ENCODE measurements around the gene MYO1F.
"Not testable (repeated sequence)": the region's sequence is repeated elsewhere in the genome, so short reads cannot be mapped to it uniquely, and the experiment has no call there.

MYO1F gene

DNA sequence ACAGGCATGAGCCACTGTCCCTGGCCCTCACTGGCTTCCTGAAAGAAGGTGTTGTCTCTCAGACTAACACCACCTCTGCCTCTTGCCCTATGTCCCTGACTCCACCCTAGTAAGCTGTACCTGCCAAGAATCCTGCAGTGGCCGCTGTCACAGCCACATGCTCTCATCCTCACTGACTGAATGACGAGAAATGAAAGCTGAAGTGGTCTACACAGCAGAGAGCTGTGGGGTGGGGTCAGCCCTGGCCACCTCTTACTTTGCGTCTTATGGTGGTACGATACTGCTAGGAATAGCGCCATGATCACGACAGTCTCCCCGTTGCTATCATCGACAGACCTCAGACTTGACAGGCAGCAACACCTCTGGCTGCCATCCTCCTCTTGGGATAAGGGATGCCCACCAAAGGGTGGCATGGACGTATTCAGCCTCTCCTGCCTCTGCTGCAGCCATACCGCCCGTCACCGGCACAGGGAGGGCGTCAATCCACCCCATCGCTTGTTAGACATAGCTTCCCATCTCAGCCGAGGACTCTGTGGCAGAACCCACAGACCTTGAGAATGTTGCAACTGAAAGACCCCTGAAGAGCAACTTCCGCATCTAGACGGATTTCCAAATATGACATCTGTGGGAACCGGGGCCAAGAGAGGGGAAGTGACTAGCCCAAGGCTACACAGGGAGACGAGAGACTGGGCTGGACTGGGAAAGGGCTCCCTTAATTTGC, 809 bp downstream of the MYO1F start:
- Histone ChIP-seq H3K4me3 (ENCODE audit: low read length) (no peak overlapping the region), H3K9ac (ENCODE audit: low read length) (no peak overlapping the region), H3K4me1 (ENCODE audit: control insufficient read depth, low read depth, low read length) (peaks cover 7% of the 10 kb centered on the region), H3K27me3 (ENCODE audit: control insufficient read depth, insufficient read depth, low read length) (no peaks in the 10 kb centered on the region), H3K27ac (ENCODE audit: low read length) (no peak overlapping the region), H3K9me3 (ENCODE audit: control insufficient read depth, low read depth, low read length) (no peaks in the 10 kb centered on the region), H3K36me3 (ENCODE audit: control insufficient read depth, low read depth, low read length) (no peaks in the 10 kb centered on the region)

DNA sequence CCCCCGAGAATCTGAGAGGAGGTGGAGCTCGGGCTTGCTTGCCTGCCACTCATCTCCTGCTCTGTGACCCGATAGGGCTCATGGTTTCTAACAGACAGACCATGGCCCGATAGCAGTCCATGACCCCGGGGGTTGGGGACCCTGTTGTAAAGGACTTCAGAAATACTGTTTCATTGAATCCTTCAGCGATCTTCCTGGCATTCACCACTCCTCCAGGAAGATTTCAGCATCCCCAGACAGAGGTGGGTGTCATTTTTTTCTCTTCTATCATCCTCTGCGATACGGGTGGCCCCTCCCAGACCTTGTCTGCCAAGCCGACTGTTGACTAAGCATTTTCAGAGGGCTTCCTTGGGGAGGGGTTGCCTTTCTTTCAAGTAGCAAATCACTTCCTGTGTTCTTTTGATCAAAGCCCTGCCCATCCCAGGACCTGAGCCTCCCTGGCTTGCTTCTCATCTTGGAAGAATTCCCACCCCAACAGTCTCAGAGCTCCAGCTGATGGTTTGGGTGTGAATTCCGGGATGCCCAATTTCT, 1.7 kb downstream of the MYO1F start:
- Histone ChIP-seq H3K27me3 (ENCODE audit: control insufficient read depth, insufficient read depth, low read length) (no peaks in the 10 kb centered on the region), H3K4me3 (ENCODE audit: low read length) (no peak overlapping the region), H3K4me1 (ENCODE audit: control insufficient read depth, low read depth, low read length) (peaks cover 7% of the 10 kb centered on the region), H3K9ac (ENCODE audit: low read length) (no peak overlapping the region), H3K9me3 (ENCODE audit: control insufficient read depth, low read depth, low read length) (no peaks in the 10 kb centered on the region), H3K36me3 (ENCODE audit: control insufficient read depth, low read depth, low read length) (no peaks in the 10 kb centered on the region), H3K27ac (ENCODE audit: low read length) (no peak overlapping the region)

DNA sequence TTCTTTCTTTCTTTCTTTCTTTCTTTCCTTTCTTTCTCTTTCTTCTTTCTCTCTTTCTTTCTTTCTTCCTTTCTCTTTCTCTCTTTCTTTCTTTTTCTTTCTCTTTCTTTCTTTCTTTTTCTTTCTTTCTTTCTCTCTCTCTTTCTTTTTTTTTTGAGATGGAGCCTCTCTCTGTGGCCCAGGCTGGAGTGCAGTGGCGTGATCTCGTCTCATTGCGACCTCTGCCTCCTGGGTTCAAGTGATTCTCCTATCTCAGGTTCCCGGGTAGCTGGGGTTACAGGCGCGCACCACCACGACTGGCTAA, 2.7 kb downstream of the MYO1F start:
- H3K27ac ChIP-seq (ENCODE audit: low read length); H3K4me3 ChIP-seq (ENCODE audit: low read length): not testable (repeated sequence)

DNA sequence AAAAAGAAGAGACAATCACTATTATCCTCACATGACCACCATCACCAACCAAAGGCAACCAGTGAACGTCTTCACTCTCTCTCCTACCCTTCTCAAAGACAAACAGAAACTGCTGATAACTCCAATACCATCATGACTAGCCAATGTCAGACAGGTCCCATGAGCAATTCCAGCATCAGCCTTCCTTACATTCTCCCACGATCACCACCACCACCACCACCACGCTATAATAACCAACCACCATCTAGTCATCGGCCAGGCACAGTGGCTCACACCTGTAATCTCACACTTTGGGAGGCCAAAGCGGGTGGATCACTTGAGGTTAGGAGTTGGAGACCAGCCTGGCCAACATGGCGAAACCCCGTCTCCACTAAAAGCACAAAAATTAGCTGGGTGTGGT, 3.9 kb downstream of the MYO1F start:
- no peaks in the 10 kb centered on the region for H3K9me3 ChIP-seq (ENCODE audit: control insufficient read depth, low read depth, low read length)
- H3K27ac ChIP-seq (ENCODE audit: low read length) = no peak overlapping the region
- no peaks in the 10 kb centered on the region for H3K36me3 ChIP-seq (ENCODE audit: control insufficient read depth, low read depth, low read length)
- H3K4me1 ChIP-seq (ENCODE audit: control insufficient read depth, low read depth, low read length) = peaks cover 7% of the 10 kb centered on the region
- H3K4me3 ChIP-seq (ENCODE audit: low read length) = no peak overlapping the region
- no peak overlapping the region for H3K9ac ChIP-seq (ENCODE audit: low read length)
- no peaks in the 10 kb centered on the region for H3K27me3 ChIP-seq (ENCODE audit: control insufficient read depth, insufficient read depth, low read length)

More for the DNA sequence above, 2.7 kb downstream of the MYO1F start:
- not testable (repeated sequence) for H3K9ac ChIP-seq (ENCODE audit: low read length); H3K4me1 ChIP-seq (ENCODE audit: control insufficient read depth, low read depth, low read length); H3K36me3 ChIP-seq (ENCODE audit: control insufficient read depth, low read depth, low read length); H3K27me3 ChIP-seq (ENCODE audit: control insufficient read depth, insufficient read depth, low read length); H3K9me3 ChIP-seq (ENCODE audit: control insufficient read depth, low read depth, low read length)

DNA sequence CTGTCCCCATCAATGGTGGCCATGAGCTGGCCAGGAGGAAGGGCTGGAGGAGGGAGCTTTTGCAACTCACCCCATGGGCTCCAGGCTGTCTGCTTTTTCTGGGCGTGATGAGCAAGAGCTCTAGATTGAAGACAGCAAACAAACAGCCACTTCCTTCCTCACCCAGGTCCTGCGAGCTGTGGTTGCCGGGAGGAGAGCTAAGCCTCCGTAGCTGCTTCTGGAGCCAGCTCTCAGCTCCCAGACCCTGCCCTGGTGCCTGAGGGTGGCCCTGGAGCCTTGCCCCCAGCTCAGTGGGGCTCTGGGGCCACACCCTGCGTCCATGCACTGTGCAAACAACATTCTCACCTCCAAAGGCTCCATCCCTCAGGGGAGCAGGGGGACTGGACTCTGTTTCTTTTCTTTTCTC, 6.2 kb downstream of the MYO1F start:
- Histone ChIP-seq H3K27me3 (ENCODE audit: control insufficient read depth, insufficient read depth, low read length) (no peaks in the 10 kb centered on the region), H3K27ac (ENCODE audit: low read length) (no peak overlapping the region), H3K4me1 (ENCODE audit: control insufficient read depth, low read depth, low read length) (peaks cover 7% of the 10 kb centered on the region), H3K4me3 (ENCODE audit: low read length) (no peak overlapping the region), H3K9ac (ENCODE audit: low read length) (no peak overlapping the region), H3K36me3 (ENCODE audit: control insufficient read depth, low read depth, low read length) (no peaks in the 10 kb centered on the region), H3K9me3 (ENCODE audit: control insufficient read depth, low read depth, low read length) (no peaks in the 10 kb centered on the region)

DNA sequence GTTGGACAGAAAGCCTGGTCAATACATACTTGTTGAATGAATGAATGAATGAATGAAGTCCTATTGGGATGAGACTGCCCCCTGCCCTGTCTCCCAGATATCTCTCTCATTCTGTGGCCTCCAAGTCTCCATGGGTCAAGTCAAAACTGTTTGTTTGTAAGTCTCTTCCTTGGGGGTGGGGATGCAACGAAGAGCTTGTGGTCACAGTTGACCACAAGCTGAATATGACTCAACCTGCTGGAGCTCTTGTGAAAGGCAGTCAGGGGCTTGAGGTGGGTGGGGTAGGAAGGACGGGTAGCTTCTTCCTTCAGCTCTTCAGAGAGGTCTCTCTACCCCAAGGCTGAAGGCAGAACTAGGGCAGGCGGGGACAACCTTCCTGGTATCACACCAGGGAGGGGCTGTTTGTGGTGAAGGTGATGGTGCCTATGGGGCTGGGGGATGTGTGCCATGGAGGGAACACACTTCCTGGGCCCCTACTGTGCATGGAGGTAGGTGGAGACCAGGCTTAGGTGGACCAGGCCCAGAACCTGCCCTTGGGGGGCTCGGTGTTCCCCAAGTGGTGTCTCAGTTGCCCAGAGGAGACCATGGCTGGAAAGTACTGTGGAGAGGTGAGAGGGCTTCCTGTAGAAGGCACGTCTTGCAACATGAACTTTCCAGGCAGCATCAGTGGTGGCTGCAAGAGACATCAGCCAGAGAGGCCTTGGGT, 8.0 kb downstream of the MYO1F start:
- Histone ChIP-seq H3K27ac (ENCODE audit: low read length) (no peak overlapping the region), H3K9ac (ENCODE audit: low read length) (no peak overlapping the region), H3K36me3 (ENCODE audit: control insufficient read depth, low read depth, low read length) (no peaks in the 10 kb centered on the region), H3K4me1 (ENCODE audit: control insufficient read depth, low read depth, low read length) (no peaks in the 10 kb centered on the region), H3K4me3 (ENCODE audit: low read length) (no peak overlapping the region), H3K27me3 (ENCODE audit: control insufficient read depth, insufficient read depth, low read length) (no peaks in the 10 kb centered on the region), H3K9me3 (ENCODE audit: control insufficient read depth, low read depth, low read length) (no peaks in the 10 kb centered on the region)

DNA sequence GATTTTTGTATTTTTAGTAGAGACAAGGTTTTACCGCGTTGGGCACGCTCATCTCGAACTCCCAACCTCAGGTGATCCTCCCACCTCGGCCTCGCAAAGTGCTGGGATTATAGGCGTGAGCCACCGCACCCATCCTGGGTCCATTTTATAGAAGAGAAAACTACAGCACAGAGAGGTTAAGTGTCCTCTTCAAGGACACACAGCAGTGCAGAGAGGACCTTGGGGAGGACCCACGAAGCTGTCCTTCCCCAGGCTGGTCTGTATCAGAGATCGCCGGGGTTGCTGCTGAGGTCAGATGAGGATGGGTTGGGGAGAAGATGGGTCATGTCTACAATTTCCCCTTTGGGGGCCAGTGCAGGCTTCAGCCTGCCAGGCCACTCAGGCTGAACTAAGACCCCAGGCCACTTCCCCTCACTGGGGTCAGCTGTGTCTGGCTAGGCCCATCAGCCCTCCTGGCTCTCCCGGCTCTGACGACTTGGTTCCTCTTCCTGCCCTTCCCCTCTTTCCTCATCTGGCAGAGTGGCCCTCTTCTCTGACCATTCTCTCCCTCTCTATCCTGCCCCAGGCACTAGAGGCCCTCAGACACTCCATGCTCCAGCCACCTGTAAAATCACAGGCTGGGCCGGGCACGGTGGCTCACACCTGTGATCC, 9.6 kb downstream of the MYO1F start:
- no peaks in the 10 kb centered on the region for H3K4me1 ChIP-seq (ENCODE audit: control insufficient read depth, low read depth, low read length)
- no peak overlapping the region for H3K27ac ChIP-seq (ENCODE audit: low read length)
- no peaks in the 10 kb centered on the region for H3K9me3 ChIP-seq (ENCODE audit: control insufficient read depth, low read depth, low read length)
- no peaks in the 10 kb centered on the region for H3K27me3 ChIP-seq (ENCODE audit: control insufficient read depth, insufficient read depth, low read length)
- no peaks in the 10 kb centered on the region for H3K36me3 ChIP-seq (ENCODE audit: control insufficient read depth, low read depth, low read length)
- no peak overlapping the region for H3K4me3 ChIP-seq (ENCODE audit: low read length)
- H3K9ac ChIP-seq (ENCODE audit: low read length) = no peak overlapping the region

DNA sequence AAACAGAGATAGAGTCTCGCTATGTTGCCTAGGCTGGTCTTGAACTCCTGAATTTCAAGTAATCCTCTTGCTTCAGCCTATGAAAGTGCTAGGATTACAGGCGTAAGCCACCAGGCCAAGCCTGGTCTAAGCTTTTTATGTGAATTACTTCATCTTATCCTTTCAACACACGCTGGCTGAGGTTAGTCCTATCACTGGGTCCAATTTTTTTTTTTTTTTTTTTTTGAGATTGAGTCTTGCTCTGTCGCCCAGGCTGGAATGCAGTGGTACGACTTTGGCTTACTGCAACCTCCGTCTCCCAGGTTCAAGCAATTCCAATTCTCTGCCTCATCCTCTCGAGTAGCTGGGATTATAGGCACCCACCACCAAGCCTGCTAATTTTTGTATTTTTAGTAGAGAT, 10.4 kb downstream of the MYO1F start:
- Histone ChIP-seq H3K27me3 (ENCODE audit: control insufficient read depth, insufficient read depth, low read length) (no peaks in the 10 kb centered on the region), H3K27ac (ENCODE audit: low read length) (no peak overlapping the region), H3K4me3 (ENCODE audit: low read length) (no peak overlapping the region), H3K9ac (ENCODE audit: low read length) (no peak overlapping the region), H3K9me3 (ENCODE audit: control insufficient read depth, low read depth, low read length) (no peaks in the 10 kb centered on the region), H3K4me1 (ENCODE audit: control insufficient read depth, low read depth, low read length) (no peaks in the 10 kb centered on the region), H3K36me3 (ENCODE audit: control insufficient read depth, low read depth, low read length) (no peaks in the 10 kb centered on the region)

DNA sequence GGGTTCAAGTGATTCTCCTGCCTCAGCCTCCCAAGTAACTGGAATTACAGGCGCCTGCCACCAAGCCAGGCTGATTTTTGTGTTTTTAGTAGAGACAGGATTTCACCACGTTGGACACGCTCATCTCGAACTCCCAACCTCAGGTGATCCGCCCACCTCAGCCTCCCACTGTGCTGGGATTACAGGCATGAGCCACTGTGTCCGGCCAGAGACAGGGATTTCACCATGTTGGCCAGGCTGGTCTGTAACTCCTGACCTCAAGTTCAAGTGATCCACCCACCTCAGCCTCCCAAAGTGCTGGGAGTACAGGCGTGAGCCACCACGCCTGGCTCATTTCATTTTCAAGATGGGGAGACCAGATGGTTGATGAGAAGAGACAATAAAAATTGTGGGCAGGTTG, 12.4 kb downstream of the MYO1F start:
- not testable (repeated sequence) for H3K4me1 ChIP-seq (ENCODE audit: control insufficient read depth, low read depth, low read length); H3K4me3 ChIP-seq (ENCODE audit: low read length); H3K27me3 ChIP-seq (ENCODE audit: control insufficient read depth, insufficient read depth, low read length); H3K9ac ChIP-seq (ENCODE audit: low read length); H3K9me3 ChIP-seq (ENCODE audit: control insufficient read depth, low read depth, low read length); H3K27ac ChIP-seq (ENCODE audit: low read length); H3K36me3 ChIP-seq (ENCODE audit: control insufficient read depth, low read depth, low read length)

DNA sequence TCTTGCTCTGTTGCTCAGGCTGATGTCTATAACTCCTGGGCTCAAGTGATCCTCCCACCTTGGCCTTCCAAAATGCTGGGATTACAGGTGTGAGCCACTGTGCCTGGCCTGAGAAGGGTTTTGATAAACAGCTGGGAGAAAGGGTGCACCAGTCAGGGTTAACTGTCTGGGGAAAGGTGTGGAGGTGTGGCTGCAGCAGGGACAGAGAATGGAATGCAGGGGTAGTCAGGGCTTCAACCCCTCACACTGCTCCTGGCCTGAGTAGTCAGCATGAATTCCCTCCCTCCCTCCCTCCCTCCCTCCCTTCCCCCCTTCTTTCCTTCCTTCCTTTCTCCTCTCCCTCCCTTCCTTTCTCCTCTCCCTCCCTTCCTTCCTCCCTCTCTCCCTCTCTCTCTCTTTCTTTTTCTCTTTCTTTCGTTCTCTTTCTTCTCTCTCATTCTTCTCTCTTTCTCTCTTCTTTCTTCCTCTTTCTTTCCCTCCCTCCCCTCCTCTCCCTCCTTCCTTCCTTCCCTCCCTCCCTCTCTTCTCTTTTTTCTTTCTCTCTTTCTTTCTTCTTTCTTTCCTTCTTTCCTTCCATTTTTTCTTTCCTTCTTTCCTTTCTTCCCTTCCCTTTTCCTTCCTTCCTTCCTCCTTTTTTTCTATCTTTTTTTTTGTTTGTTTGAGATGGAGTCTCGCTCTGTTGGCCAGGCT, 16.0 kb downstream of the MYO1F start:
- no peak overlapping the region for H3K9ac ChIP-seq (ENCODE audit: low read length)
- no peaks in the 10 kb centered on the region for H3K27me3 ChIP-seq (ENCODE audit: control insufficient read depth, insufficient read depth, low read length)
- H3K36me3 ChIP-seq (ENCODE audit: control insufficient read depth, low read depth, low read length) = no peaks in the 10 kb centered on the region
- H3K4me3 ChIP-seq (ENCODE audit: low read length) = no peak overlapping the region
- H3K9me3 ChIP-seq (ENCODE audit: control insufficient read depth, low read depth, low read length) = no peaks in the 10 kb centered on the region
- H3K27ac ChIP-seq (ENCODE audit: low read length) = no peak overlapping the region
- no peaks in the 10 kb centered on the region for H3K4me1 ChIP-seq (ENCODE audit: control insufficient read depth, low read depth, low read length)

DNA sequence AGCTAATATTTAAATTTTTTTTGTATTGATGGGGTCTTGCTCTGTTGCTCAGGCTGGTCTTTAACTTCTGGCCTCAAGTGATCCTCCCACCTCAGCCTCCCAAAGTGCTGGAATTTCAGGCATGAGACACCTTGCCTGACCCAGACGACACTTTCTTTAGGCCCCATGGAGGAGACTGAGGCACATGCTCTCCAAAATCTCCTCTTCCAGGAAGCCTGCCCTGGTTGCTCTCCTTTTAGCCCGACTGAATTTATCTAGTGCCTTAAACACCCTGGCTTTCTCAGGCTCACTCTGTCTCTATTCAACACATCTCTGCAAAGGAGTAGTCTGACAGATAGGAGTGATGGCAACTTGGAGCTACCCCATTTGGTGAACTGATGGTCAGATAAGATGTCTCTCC, 18.9 kb downstream of the MYO1F start:
- H3K4me1 ChIP-seq (ENCODE audit: control insufficient read depth, low read depth, low read length) = no peaks in the 10 kb centered on the region
- no peak overlapping the region for H3K9ac ChIP-seq (ENCODE audit: low read length)
- no peaks in the 10 kb centered on the region for H3K9me3 ChIP-seq (ENCODE audit: control insufficient read depth, low read depth, low read length)
- no peaks in the 10 kb centered on the region for H3K27me3 ChIP-seq (ENCODE audit: control insufficient read depth, insufficient read depth, low read length)
- H3K4me3 ChIP-seq (ENCODE audit: low read length) = no peak overlapping the region
- H3K27ac ChIP-seq (ENCODE audit: low read length) = no peak overlapping the region
- no peaks in the 10 kb centered on the region for H3K36me3 ChIP-seq (ENCODE audit: control insufficient read depth, low read depth, low read length)
